Stomach (tissue), 4 donors: ENCODE results near the gene SLC16A9.

Source experiments
- CTCF ChIP-seq, 7 experiments: fragments of 450-650 bp in 4 of 7; fragments of 200-600 bp in 3 of 7; sonication (generic) in 3 of 7; IDR thresholded peaks; one replicate each; pipeline ENCODE4 v1.5.1; 2016 to 2019; ENCODE audit warnings: antibody characterized with exemption in 7 of 7, control low read depth in 2 of 7, mild to moderate bottlenecking in 1 of 7
- POLR2A ChIP-seq, 4 donors: fragments of 450-650 bp; IDR thresholded peaks; one replicate each; pipeline ENCODE4 v1.6.1; 2016; ENCODE audit warnings: antibody characterized with exemption in 4 of 4, control low read depth in 2 of 4, mild to moderate bottlenecking in 1 of 4, moderate library complexity in 1 of 4
- POLR2AphosphoS5 ChIP-seq, 3 donors: sonication (generic); formaldehyde crosslinking; IDR thresholded peaks; one replicate each; pipeline ENCODE4 v1.6.1; 2016; ENCODE audit warnings: antibody characterized with exemption in 3 of 3

- TF ChIP-seq CTCF (IDR thresholded peaks at IDR 0.05), result no peak
- TF ChIP-seq POLR2A (IDR thresholded peaks at IDR 0.05), result no peak
- TF ChIP-seq POLR2AphosphoS5 (IDR thresholded peaks at IDR 0.05), result no peak
Observed at GRCh38 chr10:59607970-59608369, 101.7 kb downstream of the SLC16A9 start.
